Measurements from ENCODE around the gene SLC39A8. TPM values are rescaled to one million over a fixed set of nuclear protein-coding genes. Genes with fewer than 3 reads are reported as not detected.

Gene SLC39A8
- total and polyA plus RNA-seq, 9 of the 15 experiments (the other 6 are each of a cell fraction or from before 2014, with no cell fraction given): 8.2 to 30.3 (median 25.0) TPM

- TF ChIP-seq ZHX1 (conservative IDR thresholded peaks at IDR 0.05; ENCODE audit: low read length): no peak
- no peak for TF ChIP-seq ARID2 (IDR thresholded peaks at IDR 0.05)
- no peak for TF ChIP-seq HNRNPH1 (optimal IDR thresholded peaks at IDR 0.05; ENCODE audit: low read depth, low read length)
- no peak for TF ChIP-seq ZBTB34 (CRISPR knock-in tag; IDR thresholded peaks at IDR 0.05)
- TF ChIP-seq KLF13 (tag; IDR thresholded peaks at IDR 0.05; ENCODE audit: borderline replicate concordance, low read depth): no peak
Observed at GRCh38 chr4:102392033-102392744, 46.9 kb upstream of the SLC39A8 start (continued).

- DNase-seq (ENCODE audit: extremely low read depth in 1 of 4, low spot score in 3 of 4): no peak
- in situ Hi-C loops (cut with MboI): no loop called here
- POLR2A ChIA-PET: interaction anchor here (0.6 kb wide), 1 partner anchor 330 kb away, joined by 3 read pairs; no protein-coding TSS in a partner anchor
- TF ChIP-seq ZBTB1 (CRISPR knock-in tag; IDR thresholded peaks at IDR 0.05; ENCODE audit: borderline replicate concordance, low read depth) (no peak), NCOA1 (IDR thresholded peaks at IDR 0.05; ENCODE audit: low read depth) (no peak), USF2 (CRISPR knock-in tag; IDR thresholded peaks at IDR 0.05) (no peak), SPI1 (IDR thresholded peaks at IDR 0.05; ENCODE audit: borderline replicate concordance, low read depth, low read length) (peak; percentile 35; the same call in 1 of the 2 replicates)
Observed at GRCh38 chr4:102390438-102390837, 45.2 kb upstream of the SLC39A8 start.

More at GRCh38 chr4:102390438-102390837, 45.2 kb upstream of the SLC39A8 start:
- no peaks in the 10 kb centered on the region for H3K27me3 ChIP-seq (ENCODE audit: control insufficient read depth in 2 of 2, insufficient read depth in 2 of 2, low read length in 2 of 2)
- CTCF ChIA-PET (ENCODE audit: low intra/inter-chr PET ratio): no interaction called here
- H3K4me3 ChIP-seq: no peak overlapping the region
- no peaks in the 10 kb centered on the region for H3K9me1 ChIP-seq (ENCODE audit: control insufficient read depth, insufficient read depth, low read length)
- no peaks in the 10 kb centered on the region for H3K36me3 ChIP-seq (ENCODE audit: control insufficient read depth, insufficient read depth, low read length)
- no peak overlapping the region for H3K9ac ChIP-seq (ENCODE audit: insufficient read depth in 1 of 2, low read depth in 2 of 2, low read length in 2 of 2)
- FAIRE-seq (no peak), ATAC-seq (no peak)
- H3K4me2 ChIP-seq (ENCODE audit: insufficient read depth, low read length): no peak overlapping the region
- intact Hi-C loops (cut with micrococcal nuclease): no loop called here
- no peaks in the 10 kb centered on the region for H3K4me1 ChIP-seq (replicated peaks in 1 of 2; ENCODE audit: control insufficient read depth in 2 of 2, insufficient read depth in 2 of 2, low read length in 2 of 2)
- no TSS peak for BruUV-seq (replicated peaks)
- H3K79me2 ChIP-seq (ENCODE audit: control insufficient read depth, insufficient read depth, low read length): no peaks in the 10 kb centered on the region
- H4K20me1 ChIP-seq (replicated peaks; ENCODE audit: control insufficient read depth, insufficient read depth, low read length): no peaks in the 10 kb centered on the region
- 0% methylated on average over 2 of the region's 2 CpGs for WGBS (ENCODE audit: insufficient coverage, low coverage, missing lambda C conversion rate)
- H2AFZ ChIP-seq (ENCODE audit: low read depth, low read length): no peak overlapping the region
- H3K27ac ChIP-seq (ENCODE audit: extremely low read depth, low read depth, low read length): no peak overlapping the region
- no peaks in the 10 kb centered on the region for H3K9me3 ChIP-seq (replicated peaks; ENCODE audit: control insufficient read depth, insufficient read depth, low read depth, low read length)
